GM12892 (cell line): ENCODE data around the gene IQCF5.

Experiments used
- POLR2A ChIP-seq: IDR thresholded peaks from 2 replicates; pipeline ENCODE4 v1.6.1; 2011; ENCODE audit warnings: low read depth, low read length, control low read depth
- POLR2AphosphoS5 ChIP-seq: IDR thresholded peaks from 2 replicates; pipeline ENCODE4 v1.6.1; 2011; ENCODE audit warnings: low read depth, low read length, control low read depth
- TAF1 ChIP-seq: IDR thresholded peaks from 2 replicates; pipeline ENCODE4 v1.6.1; 2011; ENCODE audit warnings: low read depth, mild to moderate bottlenecking, control low read depth, low read length, borderline replicate concordance

DNA sequence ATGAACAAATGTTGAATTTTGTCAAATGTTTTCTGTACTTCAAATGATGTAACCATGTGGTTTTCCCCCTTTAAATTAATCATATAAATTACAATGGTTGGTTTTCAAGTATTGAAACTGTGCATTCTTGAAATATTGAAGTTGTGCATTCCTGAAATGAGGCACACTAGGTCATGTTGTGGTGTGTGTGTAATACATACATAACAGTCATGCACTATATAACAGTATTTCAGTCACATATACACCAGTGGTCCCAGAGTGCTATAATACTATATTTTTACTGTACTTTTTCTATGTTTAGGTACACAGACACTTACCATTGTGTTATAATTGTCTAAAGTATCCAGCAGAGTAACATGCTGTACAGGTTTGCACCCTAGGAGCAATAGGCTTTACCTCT lies 11.0 kb upstream of the IQCF5 start:
- no peak for TF ChIP-seq TAF1
- no peak for TF ChIP-seq POLR2AphosphoS5
- no peak for TF ChIP-seq POLR2A
